GM18507 (cell line): ENCODE measurements around the gene POMGNT2.
"Not testable (repeated sequence)": the region's sequence is repeated elsewhere in the genome, so short reads cannot be mapped to it uniquely, and the experiment has no call there.

Experiments
- DNase-seq: peaks from one replicate; pipeline ENCODE4 v3.0.0; 2011; ENCODE audit warnings: low read depth; ENCODE audit not compliant: insufficient read length; ENCODE audit errors: extremely low spot score
- FAIRE-seq: peaks from 2 replicates; lab custom pipeline; 2011; peaks lifted over from hg19 to GRCh38; lab: Jason Lieb, UNC

Gene POMGNT2

DNA sequence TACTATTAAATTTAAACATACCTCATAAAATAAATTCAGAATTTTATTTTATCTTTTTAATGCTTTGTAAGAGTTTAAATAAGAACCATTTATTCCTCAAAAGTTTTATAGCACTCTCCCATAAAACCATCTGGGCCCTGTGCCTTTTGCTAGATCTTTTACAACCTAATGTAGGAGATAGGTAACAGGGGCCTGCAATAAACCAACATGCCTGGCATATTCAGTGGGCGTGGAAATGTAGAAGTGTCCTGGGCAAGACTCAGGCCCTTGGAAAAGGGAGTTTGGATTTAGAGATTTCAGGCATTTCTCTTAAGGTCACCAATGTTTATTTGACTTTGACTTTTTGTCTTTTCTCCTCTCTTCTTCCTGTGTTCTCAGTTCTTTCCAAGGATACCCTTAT lies 46.4 kb downstream of the POMGNT2 start:
- no peak for DNase-seq
- no peak for FAIRE-seq

DNA sequence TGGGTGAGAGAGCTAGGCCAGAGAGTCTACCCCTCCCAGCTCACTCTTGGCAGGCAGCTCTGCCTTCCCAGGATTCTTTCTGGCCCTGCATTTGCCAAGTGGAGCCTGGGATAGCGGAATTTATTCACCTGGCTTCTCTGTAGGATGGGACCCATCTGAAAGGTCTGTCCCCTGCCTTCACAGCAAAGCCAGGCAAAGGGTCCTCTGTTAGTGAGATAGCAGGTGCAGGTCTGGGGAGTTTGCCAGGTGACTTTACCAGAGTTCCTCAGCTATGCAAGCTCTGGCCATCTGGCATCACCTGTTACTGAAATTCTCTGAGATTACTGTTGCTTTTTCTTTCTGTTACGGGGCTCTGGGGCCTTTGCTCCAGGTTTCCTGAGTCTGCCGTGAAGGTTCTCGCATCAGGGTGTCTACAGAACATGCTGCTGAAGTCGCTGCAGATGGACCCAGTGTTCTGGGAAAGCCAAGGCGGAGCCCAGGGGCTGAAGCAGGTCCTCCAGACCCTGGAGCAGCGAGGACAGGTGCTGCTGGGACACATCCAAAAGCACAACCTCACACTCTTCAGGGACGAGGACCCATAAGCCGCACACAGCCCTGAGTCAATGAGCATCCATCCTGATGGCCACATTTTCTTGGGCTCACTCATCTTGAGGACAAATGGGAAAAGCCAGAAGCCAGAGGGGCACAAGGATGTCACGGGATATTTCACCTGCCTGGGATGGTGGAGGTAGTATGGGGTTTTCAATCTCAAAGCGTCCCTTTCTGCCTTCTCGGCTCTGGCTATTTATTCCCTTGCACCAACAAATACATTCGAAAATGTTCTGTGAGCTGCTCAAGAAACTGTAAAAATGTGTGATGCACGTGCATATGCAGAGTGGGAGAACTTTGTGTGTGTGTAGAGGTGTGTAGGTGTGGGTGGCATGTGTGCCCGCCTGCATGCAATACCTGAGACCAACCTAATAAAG lies 49.8 kb downstream of the POMGNT2 start:
- FAIRE-seq, result no peak
- DNase-seq, result no peak

DNA sequence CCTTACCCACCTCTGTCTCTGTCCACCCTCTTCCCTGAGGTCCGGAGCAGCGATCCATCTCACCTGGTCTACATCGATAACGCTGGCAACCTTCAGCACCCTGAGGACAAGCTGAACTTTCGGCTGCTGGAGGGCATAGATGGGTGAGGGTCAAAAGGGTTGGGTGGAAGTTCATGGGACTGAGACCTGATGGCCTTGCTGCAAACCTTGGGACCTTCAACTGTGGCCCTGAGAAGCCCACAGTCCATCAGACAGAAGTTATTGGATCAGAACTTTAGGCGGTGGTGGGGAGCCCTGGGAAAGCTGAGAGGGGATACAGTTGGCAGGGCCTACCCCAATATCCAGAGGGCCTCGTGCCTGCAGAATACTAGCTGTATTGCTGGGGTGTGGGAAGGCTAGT lies 50.5 kb downstream of the POMGNT2 start:
- FAIRE-seq (no peak), DNase-seq (no peak)

DNA sequence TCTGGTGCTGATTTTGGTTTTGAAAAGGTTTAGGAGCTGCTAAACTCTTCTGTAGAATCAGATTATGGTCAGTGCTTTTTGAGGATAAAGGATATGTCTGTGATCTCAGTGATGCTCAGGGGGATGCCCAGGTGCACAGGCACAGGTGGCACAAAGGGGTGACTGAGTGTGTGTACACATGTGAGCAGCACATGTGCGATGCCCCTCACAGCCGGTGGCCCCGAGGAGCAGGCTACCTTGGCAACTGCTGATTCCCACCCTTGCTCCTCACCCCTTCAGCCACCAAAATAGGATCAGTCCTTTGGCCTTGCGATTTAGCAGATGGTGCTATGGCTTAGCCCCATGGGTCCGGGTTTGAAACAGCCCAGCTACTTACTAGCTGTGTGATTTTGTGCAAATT lies 51.1 kb downstream of the POMGNT2 start:
- DNase-seq, result no peak
- no peak for FAIRE-seq

DNA sequence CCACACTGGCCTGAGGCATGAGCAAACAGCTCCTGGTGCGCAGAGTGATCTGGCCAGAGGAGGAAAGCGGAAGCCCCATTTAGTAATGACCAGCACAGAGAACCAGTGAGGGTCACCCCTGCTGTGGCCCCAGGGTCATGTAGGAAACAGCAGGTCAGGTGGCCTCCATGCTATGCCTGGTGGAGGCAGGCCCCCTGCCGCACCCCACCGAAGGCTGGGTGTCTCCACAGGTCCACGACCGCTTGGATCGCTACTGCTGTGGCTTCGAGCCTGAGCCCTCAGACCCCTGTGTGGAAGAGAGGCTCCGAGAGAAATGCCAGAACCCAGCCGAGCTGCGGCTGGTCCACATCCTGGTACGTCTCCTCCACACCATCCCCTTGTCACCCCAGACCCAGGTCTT lies 52.6 kb downstream of the POMGNT2 start:
- no peak for DNase-seq
- FAIRE-seq, result no peak

DNA sequence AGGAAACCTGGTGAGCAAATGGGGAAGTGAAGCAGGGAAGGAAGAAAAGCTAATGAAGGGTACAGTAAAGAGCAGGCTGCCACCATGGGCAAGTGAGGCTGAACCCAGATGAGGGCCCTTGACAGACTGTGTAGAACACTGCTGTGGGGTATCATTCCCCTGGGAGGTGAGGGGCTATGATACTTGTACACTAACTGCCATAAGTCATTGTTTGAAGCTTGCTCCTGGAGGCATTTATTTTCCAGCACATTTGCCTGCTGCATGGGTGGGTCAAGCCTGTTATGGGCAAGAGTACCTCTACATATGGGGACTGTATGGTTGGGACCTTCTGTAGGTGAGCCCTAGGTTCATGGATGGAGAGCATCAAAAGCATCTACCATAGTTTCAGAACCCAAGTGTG lies 57.4 kb downstream of the POMGNT2 start:
- DNase-seq (no peak), FAIRE-seq (no peak)

DNA sequence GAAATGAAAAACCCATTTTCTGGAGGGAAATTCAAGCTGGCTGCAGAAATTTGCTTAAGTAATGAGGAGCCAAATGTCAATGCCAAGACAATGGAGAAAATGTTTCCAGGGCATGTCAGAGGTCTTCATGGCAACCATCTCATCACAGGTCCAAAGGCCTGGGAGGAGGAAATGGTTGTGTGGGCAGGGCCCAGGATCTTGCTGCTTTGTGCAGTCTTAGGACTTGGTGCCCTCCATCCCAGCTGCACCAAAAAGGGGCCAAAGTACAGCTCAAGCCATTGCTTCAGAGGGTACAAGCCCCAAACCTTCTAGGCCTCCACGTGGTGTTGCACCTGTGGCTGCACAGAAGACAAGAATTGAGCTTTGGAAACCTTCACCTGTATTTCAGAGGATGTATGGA lies 59.3 kb downstream of the POMGNT2 start:
- DNase-seq (no peak), FAIRE-seq (no peak)

DNA sequence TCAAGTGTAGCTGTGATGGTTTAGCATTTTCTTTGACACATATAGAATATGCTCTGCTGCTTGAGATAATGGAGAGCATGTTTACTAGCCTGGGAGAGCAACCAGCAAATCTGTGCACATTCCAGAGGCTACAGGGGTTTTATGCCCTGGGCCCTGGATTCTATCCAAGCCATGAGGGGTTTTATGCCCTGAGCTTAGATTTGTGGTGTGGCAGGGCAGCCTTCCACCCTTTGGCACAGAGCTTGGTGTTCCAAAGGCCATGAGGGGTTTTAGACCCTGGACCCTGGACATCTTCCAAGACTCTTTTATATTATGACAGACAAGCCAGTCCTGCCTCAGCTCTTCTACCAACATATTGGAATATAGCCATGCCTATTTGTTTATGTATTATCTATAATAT lies 60.8 kb downstream of the POMGNT2 start:
- DNase-seq, FAIRE-seq: not testable (repeated sequence)

DNA sequence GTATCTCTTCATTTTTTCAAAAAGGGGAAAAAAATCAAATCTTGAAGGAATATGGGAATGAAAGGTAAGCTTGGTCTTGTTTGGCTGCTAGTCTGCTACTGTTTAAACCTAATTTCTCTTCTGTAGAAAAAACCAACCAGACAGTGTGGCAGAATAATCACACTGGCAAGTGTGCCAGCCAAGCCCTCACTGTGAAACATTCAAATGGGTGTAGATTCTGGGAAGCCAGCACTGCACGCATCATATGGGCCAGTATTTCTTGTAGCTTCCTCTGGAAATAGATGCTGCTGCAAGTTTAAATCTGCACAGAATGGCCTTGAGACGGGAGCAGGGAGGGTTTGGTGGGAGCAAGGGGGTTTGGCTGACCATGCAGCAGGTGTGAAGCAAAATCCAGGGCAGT lies 62.1 kb downstream of the POMGNT2 start:
- DNase-seq (no peak), FAIRE-seq (no peak)

DNA sequence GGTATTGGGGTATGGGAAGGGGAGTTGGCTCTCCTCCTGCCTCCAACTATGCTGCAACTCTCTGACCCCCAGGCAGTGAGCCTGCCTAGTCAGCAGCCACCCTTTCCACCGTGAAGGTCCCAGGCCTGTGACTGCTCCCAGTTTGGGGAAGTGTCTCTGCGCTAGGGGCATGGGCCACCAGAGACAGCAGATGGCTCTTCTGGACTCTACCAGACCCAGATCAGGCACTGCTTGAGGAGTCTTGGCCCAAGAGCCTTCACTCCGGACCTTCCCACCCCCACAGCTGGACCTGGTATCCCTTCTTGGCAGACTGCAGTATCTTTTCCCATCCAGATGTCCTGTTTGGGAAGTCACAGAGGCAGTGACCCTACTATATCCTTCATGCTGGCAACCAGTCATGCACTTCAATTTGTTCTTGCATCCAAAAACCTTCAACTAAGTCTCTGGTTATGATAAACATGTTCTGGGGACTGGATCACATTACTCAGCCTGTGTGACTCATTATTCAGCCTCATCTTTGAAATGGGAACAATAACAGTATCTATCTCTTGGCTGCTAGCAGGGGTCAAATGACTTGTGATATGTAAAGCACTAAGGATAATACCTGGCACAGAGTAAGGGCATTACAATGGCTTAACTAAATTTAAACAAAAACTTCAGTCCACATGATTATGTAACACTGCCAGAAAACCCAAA lies 62.7 kb downstream of the POMGNT2 start:
- no peak for FAIRE-seq
- DNase-seq, result no peak

DNA sequence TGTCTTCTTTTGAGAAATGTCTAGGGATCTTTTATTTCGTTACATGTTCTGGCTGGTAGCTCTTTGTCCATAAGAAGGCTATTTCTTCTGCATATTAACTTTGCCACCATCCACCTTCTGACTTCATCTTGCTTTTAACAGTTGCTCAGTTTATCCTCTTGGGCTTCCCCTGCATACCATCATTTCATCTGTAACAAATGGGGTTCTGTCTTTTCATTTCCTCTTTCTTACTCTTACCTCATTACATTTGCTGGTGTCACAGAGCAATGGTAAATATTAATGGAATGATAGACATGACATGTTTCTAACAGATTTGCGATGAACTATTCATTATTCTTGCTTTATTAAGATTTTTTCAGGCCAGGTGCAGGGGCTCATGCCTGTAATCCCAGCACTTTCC lies 64.4 kb downstream of the POMGNT2 start:
- DNase-seq, result no peak
- FAIRE-seq, result peak; percentile 31

DNA sequence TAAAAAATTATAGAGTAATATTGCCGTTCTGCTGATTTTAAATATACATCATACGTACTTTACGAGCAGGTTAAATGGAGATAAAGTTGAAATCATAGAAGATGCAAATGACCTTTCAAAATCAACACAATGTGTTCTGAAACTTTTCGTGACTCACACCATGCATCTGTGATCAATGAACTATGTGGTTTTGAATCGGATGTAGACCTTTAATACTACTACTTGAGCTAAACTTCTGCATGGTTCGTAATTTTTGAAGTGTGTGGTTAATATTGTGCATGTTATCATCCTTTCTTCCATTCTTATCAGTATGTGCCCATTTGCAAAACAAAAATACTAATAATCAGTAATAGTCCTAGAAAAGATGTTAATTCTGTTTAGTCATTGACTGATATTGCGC lies 67.9 kb downstream of the POMGNT2 start:
- peak; percentile 84 for FAIRE-seq
- DNase-seq, result no peak

DNA sequence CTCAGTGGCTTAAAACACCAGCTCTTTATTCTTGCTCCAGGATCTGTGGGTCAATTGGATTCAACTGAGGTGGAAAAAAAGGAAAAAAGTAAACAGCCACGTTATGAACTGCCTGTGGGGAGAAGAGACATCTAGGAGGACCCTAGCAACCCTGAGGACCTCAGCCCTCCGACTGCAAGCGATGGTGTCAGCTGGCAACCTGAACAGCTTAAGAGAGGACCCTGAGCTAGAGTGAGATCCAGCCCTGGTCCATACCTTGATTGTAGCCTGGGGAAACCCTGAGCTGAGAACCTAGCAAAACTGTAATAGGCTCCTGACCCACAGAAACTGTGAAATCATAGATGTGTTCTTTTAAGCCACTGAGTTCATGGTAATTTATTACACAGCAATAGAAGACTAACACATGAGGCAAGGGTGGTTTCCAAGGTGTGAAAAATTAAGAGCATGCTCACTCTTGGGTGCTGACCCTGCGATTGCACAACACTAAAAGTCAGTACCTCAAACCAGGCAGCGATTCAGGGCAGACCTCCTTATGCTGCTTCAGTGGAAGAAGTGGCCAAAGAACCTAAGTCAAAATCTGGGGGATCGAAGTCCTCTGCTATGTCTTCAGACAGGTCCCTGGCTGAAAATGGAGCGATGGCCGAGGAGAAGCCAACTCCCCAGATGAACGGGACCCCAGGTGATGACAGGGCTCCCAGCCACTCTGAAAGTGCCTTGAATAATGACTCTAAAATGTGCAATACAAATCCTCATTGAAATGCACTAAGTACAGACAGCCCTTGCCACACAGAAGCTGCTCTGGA lies 69.1 kb downstream of the POMGNT2 start:
- peak; percentile 60 for FAIRE-seq
- no peak for DNase-seq

DNA sequence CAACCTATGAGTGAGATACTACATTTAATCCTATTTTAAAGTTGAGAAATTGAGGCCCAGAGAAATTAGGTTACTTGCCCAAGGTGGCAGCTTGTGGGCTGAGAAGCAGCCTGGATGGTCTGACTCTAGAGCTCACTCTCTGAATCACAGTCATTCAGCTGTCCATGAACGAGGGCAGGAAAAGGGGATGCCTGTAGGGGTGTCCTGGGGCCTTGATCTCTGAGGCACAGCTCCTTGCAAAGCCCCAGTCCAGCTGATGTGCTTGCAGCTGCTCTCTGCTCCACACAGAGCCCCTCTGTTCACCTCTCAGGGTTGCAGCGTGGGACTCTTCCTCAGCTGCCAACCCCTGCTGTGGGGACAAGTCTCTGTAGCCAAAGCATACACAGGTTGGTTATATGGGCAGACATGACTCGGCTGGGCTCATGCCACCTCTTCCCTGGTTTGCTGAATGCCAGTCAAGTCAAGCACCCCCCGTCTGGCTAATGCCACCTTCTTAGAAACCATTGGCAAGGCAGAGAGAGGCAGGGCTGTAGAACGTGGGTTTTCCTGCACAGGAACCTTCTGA lies 70.0 kb downstream of the POMGNT2 start:
- FAIRE-seq (no peak), DNase-seq (no peak)

DNA sequence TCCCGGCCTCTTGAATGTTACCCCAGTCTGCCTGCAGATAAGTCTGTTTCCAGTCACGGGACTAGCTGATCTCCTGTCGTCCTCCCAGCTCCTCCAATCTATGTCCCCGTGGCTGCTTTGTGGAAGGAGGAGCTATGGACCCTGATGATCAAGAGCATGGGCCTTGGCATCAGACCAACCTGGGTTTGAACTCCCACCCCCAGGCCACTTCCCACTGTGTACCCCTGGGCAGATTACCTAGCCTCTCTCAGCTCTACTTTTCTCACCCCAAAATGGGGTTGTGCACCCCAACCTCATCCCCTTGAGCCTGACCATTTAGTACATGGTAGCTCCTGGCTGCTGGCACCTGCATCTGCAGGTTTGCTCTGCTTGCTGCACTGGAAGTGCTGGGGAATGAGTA lies 71.0 kb downstream of the POMGNT2 start:
- no peak for FAIRE-seq
- DNase-seq, result no peak

DNA sequence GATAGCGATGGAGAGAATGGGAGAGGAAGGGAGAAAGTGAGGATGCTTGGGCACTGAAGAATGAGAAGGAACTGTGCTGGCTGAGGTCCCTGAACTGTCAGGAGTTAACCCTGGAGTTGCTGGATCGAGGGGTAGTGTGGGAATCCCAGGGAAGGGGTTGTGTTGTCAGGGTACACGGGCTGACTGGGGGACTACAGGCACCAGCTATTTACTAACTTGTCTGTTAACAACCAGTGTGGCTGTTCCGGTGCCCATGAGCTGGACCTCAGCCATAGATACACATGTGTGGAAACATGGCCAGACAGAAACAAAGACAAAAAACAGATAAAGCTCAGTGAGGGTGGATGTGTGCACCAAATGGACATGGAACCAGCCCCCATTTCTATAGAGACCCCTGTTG lies 71.7 kb downstream of the POMGNT2 start:
- DNase-seq (no peak), FAIRE-seq (no peak)

DNA sequence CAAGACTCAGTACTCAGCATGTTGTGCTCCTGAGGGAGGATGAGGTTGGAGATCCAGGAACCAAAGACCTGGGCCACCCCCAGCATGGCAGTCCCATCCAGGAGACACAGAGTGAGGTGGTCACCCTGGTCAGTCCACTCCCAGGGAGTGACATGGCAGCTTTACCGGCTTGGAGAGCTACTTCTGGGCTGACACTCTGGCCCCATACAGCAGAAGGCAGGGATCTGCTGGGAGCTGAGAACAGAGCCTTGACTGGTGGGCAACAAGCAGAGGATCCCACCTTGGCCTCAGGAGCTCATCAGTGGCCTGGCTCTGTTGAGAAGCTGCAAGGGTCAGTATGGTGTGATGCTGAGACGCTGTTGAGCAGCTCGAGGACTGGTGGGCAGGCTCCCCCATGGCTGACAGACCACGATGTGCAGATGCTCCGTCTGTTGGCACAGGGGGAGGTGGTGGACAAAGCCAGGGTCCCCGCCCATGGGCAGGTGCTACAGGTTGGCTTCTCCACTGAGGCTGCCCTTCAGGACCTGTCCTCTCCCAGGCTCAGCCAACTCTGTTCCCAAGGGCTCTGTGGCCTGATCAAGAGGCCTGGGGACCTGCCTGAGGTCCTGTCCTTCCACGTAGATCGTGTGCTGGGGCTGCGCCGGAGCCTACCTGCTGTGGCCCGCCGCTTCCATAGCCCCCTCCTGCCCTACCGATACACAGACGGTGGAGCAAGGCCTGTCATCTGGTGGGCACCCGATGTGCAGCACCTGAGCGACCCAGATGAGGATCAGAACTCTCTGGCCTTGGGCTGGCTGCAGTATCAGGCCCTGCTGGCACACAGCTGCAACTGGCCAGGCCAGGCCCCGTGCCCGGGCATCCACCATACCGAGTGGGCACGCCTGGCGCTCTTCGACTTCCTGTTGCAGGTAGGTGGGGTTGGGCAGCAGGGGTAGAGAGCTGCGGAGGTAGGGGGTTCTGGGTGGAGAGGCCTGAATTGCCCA lies 72.9 kb downstream of the POMGNT2 start:
- FAIRE-seq (no peak), DNase-seq (no peak)

DNA sequence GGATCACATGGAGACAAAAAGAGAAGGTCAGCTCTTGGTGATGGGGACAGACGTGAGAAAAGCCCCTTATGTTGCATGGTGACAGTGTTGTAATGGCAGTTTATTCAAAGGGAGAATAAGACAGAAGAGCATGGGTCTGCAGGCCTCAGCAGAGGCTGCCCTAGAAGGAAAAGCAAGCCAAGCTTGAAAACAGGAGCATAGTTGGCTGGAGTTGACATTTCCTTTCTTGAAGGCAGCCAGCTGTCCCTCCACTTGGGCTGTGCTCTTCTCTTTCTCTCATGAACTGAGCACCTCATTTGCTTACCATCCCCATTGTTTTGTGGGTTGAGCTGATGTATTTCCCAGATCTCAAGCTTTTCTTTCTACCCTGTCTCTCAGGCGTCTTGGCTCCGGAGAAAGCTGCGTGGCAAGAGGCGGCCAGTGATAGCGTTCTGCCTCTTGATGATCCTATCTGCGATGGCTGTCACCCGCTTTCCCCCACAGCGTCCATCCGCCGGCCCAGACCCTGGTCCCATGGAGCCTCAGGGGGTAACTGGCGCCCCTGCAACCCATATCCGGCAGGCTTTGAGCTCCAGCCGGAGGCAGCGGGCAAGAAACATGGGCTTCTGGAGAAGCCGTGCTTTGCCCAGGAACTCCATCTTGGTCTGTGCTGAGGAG lies 73.9 kb downstream of the POMGNT2 start:
- FAIRE-seq (no peak), DNase-seq (no peak)
